ENCODE measurements around the gene SLC12A5.

DNA sequence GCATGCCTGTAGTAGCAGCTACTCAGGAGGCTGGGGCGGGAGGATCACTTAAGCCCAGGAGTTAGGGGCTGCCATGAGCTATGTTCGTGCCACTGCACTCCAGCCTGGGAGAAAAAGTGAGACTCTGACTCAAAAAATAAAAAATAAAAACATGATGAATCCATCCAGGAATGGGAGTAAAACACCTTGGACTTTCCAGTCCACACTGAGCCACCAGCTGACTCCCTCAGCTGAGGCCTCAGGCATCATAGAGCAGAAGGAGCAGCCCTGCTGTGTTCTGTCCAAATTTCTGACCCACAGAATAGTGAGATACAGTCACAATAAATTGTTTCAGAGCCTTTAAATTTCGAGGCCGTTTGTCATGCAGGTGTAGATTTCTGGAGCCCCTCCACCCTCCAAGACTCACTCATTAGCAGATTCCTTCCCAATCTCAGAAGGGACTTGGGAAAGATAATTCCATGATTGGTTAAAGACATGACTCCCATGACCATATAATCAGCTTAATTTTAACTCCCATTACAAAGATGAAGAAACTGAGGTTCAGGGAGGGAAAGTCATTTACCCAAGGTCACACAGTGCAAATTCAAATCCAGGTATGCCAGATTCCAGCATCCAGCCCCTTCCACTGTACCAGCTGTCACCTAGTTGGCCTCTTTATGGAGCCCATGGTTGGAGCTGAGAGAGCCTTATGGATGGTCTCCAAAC is 29.3 kb upstream of the SLC12A5 start:
- TF ChIP-seq, protein P1, sequence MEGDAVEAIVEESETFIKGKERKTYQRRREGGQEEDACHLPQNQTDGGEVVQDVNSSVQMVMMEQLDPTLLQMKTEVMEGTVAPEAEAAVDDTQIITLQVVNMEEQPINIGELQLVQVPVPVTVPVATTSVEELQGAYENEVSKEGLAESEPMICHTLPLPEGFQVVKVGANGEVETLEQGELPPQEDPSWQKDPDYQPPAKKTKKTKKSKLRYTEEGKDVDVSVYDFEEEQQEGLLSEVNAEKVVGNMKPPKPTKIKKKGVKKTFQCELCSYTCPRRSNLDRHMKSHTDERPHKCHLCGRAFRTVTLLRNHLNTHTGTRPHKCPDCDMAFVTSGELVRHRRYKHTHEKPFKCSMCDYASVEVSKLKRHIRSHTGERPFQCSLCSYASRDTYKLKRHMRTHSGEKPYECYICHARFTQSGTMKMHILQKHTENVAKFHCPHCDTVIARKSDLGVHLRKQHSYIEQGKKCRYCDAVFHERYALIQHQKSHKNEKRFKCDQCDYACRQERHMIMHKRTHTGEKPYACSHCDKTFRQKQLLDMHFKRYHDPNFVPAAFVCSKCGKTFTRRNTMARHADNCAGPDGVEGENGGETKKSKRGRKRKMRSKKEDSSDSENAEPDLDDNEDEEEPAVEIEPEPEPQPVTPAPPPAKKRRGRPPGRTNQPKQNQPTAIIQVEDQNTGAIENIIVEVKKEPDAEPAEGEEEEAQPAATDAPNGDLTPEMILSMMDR (IDR thresholded peaks at IDR 0.05 in 4 of 5, conservative IDR thresholded peaks at IDR 0.05 in 1 of 5): no peak
- TF ChIP-seq POLR2A (IDR thresholded peaks at IDR 0.05): no peak

Measured in gastrocnemius medialis (tissue), 4 donors.